GM12878 (cell line): ENCODE measurements around the gene REEP3. TPM values are rescaled to one million over a fixed set of nuclear protein-coding genes. Genes with fewer than 3 reads are reported as not detected.

Source experiments
- ATAC-seq: fragments of 200-7000 bp; cut with Tn5 transposase; 3 replicates; pipeline ENCODE4 v1.9.1; 2020; ENCODE audit warnings: mild to moderate bottlenecking, moderate library complexity
- BruUV-seq: library from RNA; stranded (reverse); fragments of 400-500 nt; replicated peaks from 2 replicates; lab custom pipeline; 2021; lab: Mats Ljungman, UMichigan
- CTCF ChIA-PET: fragments of 300-600 bp; sonication (Branson Sonifier 250); formaldehyde crosslinking; extraction: SDS; loops from one replicate; lab custom pipeline; 2021; ENCODE audit warnings: inconsistent platforms; lab: Yijun Ruan, JAX
- POLR2A ChIA-PET: fragments of 350-600 bp; formaldehyde crosslinking; extraction: SDS; loops from one replicate; lab custom pipeline; 2021; ENCODE audit warnings: inconsistent platforms; lab: Charles Lee
- RAD21 ChIA-PET: fragments of 300-600 bp; sonication (Branson Sonifier 250); formaldehyde crosslinking; loops from one replicate; lab custom pipeline; 2023; ENCODE audit warnings: antibody characterized with exemption; ENCODE audit not compliant: unreplicated experiment; lab: Charles Lee
- SMC1A ChIA-PET: fragments of 300-600 bp; sonication (Branson Sonifier 250); formaldehyde crosslinking; loops from one replicate; lab custom pipeline; 2023; ENCODE audit not compliant: unreplicated experiment, uncharacterized antibody; lab: Charles Lee
- DNase-seq: peaks from one replicate; pipeline ENCODE4 v3.0.0-alpha.2; 2011; ENCODE audit warnings: low read depth, low spot score
- FAIRE-seq: peaks from 3 replicates; lab custom pipeline; 2011; peaks lifted over from hg19 to GRCh38; lab: Jason Lieb, UNC
- H2AFZ ChIP-seq: 2 replicates; pipeline ENCODE4 v1.6.0; 2011; ENCODE audit warnings: low read depth, low read length, control low read depth; ENCODE audit not compliant: control insufficient read depth
- H3K27ac ChIP-seq: 2 replicates; pipeline ENCODE4 v1.5.1; 2011; ENCODE audit warnings: control low read depth; ENCODE audit not compliant: control insufficient read depth, insufficient read depth
- H3K27me3 ChIP-seq, 2 experiments: replicated peaks in 1 of 2; 2 replicates each; pipeline versions ENCODE4 v1.6.0 to v1.6.1; 2011; ENCODE audit warnings: low read length in 1 of 2; ENCODE audit not compliant: control insufficient read depth in 2 of 2, insufficient read depth in 2 of 2
- H3K36me3 ChIP-seq, 2 experiments: 2 replicates each; pipeline ENCODE4 v1.5.1; 2011; ENCODE audit warnings: low read length in 1 of 2; ENCODE audit not compliant: control insufficient read depth in 2 of 2, insufficient read depth in 2 of 2
- H3K4me1 ChIP-seq: 2 replicates; pipeline ENCODE4 v1.6.1; 2011; ENCODE audit warnings: mild to moderate bottlenecking, low read length, moderate library complexity, mixed read lengths; ENCODE audit not compliant: control insufficient read depth, insufficient read depth
- H3K4me2 ChIP-seq: 2 replicates; pipeline ENCODE4 v1.6.0; 2011; ENCODE audit warnings: control low read depth; ENCODE audit not compliant: control insufficient read depth, insufficient read depth
- H3K4me3 ChIP-seq: fragments of 200-600 bp; sonication (generic); 2 replicates; pipeline ENCODE4 v1.5.1; 2016
- H3K79me2 ChIP-seq: 2 replicates; pipeline ENCODE4 v1.6.0; 2011; ENCODE audit warnings: low read length; ENCODE audit not compliant: control insufficient read depth, insufficient read depth
- H3K9ac ChIP-seq: 2 replicates; pipeline ENCODE4 v1.8.0; 2011; ENCODE audit warnings: low read length, control low read depth, mixed read lengths; ENCODE audit not compliant: control insufficient read depth, insufficient read depth
- H3K9me3 ChIP-seq: replicated peaks from 3 replicates; pipeline ENCODE4 v1.5.1; 2011; ENCODE audit warnings: mild to moderate bottlenecking, low read length; ENCODE audit not compliant: control insufficient read depth, insufficient read depth
- H4K20me1 ChIP-seq: 2 replicates; pipeline ENCODE4 v1.6.0; 2011; ENCODE audit not compliant: control insufficient read depth, insufficient read depth
- PRDM15 ChIP-seq: fragments of 450-650 bp; formaldehyde crosslinking; IDR thresholded peaks from 2 replicates; pipeline ENCODE4 v1.4.0; 2020; ENCODE audit warnings: mild to moderate bottlenecking, moderate library complexity
- WGBS: methylation state at CpG from one replicate; pipeline ENCODE4 v1.1.6; 2016; ENCODE audit warnings: low lambda C conversion rate; ENCODE audit not compliant: insufficient replicate concordance, insufficient coverage; ENCODE audit errors: missing lambda C conversion rate; 5-methylcytosine and 5-hydroxymethylcytosine counted together
- in situ Hi-C: fragments of 300-500 bp; cut with MboI; formaldehyde crosslinking; loops from 9 replicates; pipeline ENCODE4 v1.14.3; 2018; ENCODE audit warnings: mixed read lengths
- intact Hi-C: fragments of 100-400 bp; cut with micrococcal nuclease; formaldehyde crosslinking; loops from one replicate; pipeline ENCODE4 v1.14.2; 2022; ENCODE audit not compliant: unreplicated experiment
- polyA plus RNA-seq, 11 experiments: library from polyadenylated mRNA; depleted of rRNA in 4 of 11; unstranded in 6 of 11; stranded (reverse) in 5 of 11; fragments of >200 nt; fragmentation: Nextera tagmentation in 4 of 11; fragmentation: Illumina TruSeq in 1 of 11; extraction: Ambion mirVana in 4 of 11; extraction: Trizol in 1 of 11; gene quantifications; 1 replicate in 1 of 11; 2 replicates in 10 of 11; pipeline versions ENCODE4 v1.2.1 to v1.2.3, GENCODE V29; 2011 to 2016; ENCODE audit warnings: inconsistent platforms in 2 of 11, missing spikeins in 2 of 11, low read depth in 1 of 11
- total RNA-seq, 4 experiments: library from RNA; depleted of rRNA in 3 of 4; stranded (reverse); fragments of >200 nt in 3 of 4; fragmentation: Illumina TruSeq in 1 of 4; extraction: Trizol in 1 of 4; gene quantifications; 2 replicates each; pipeline versions ENCODE4 v1.2.1 to v1.2.3, GENCODE V29; 2013 to 2021

The REEP3 gene
- total and polyA plus RNA-seq, 10 of the 15 experiments (the other 5 are each of a cell fraction or from before 2014, with no cell fraction given) = 4.9 to 25.9 (median 16.2) TPM

- Histone ChIP-seq H3K9ac (no peak overlapping the region), H3K4me2 (no peak overlapping the region), H3K27me3 (no peaks in the 10 kb centered on the region), H3K4me3 (no peak overlapping the region), H3K27ac (no peak overlapping the region), H3K36me3 (peaks cover 0 to 2% of the 10 kb centered on the region in 2 experiments; a peak in 2 of 4 replicates), H2AFZ (no peak overlapping the region), H3K4me1 (peaks cover 6% of the 10 kb centered on the region), H3K79me2 (no peaks in the 10 kb centered on the region), H4K20me1 (no peaks in the 10 kb centered on the region), H3K9me3 (no peaks in the 10 kb centered on the region; the same call in 2 of the 3 replicates)
- no TSS peak for BruUV-seq
- TF ChIP-seq PRDM15 (CRISPR knock-in tag) = no peak
- FAIRE-seq (no peak), DNase-seq (no peak), ATAC-seq (no peak)
- intact Hi-C loops (no loop called here), in situ Hi-C loops (no loop called here)
- ChIA-PET SMC1A (interaction anchor here (1.0 to 1.1 kb wide), 2 partner anchors 10 to 24 kb away, joined by 3 to 4 read pairs; no protein-coding TSS in a partner anchor), POLR2A (no interaction called here), CTCF (interaction anchor here (1.0 kb wide), 1 partner anchor 115 kb away, joined by 4 read pairs; no protein-coding TSS in a partner anchor), RAD21 (interaction anchor here (1.1 kb wide), 1 partner anchor 115 kb away, joined by 4 read pairs; no protein-coding TSS in a partner anchor)
- 85% methylated on average over 3 of the region's 3 CpGs for WGBS
Measured at GRCh38 chr10:63605197-63605967, 84.2 kb downstream of the REEP3 start.
